ENCODE data around the gene SND1. TPM values are rescaled to one million over a fixed set of nuclear protein-coding genes. Genes with fewer than 3 reads are reported as not detected.

Gene SND1
- total RNA-seq, 1 experiment from 2014 or later: 218 TPM

- no peak overlapping the region for H2BK5ac ChIP-seq (ENCODE audit: insufficient read length, low read length)
- H3K4ac ChIP-seq (ENCODE audit: low read depth, low read length): no peak overlapping the region
- H2BK120ac ChIP-seq (ENCODE audit: low read depth, low read length, poor library complexity, severe bottlenecking): no peak overlapping the region
- no peak overlapping the region for H2AFZ ChIP-seq (ENCODE audit: low read length)
- no peaks in the 10 kb centered on the region for H3K27me3 Mint-ChIP-seq (ENCODE audit: low read depth)
- no peak overlapping the region for H2BK15ac ChIP-seq (ENCODE audit: low read depth, low read length)
- no peaks in the 10 kb centered on the region for H3K9me3 Mint-ChIP-seq
- peaks cover 2 to 13% (median 9%) of the 10 kb centered on the region in 3 experiments; a peak in 5 of 7 replicates for H3K36me3 Mint-ChIP-seq (ENCODE audit: insufficient read depth in 1 of 3, low read depth in 3 of 3)
- H3K27ac Mint-ChIP-seq: no peak overlapping the region
- H4K5ac ChIP-seq (ENCODE audit: insufficient read length, low read depth, low read length): no peak overlapping the region
- no peak overlapping the region for H3K4me2 ChIP-seq (ENCODE audit: insufficient read depth, insufficient read length, low read length)
- no peaks in the 10 kb centered on the region for H3K9me3 ChIP-seq (ENCODE audit: control insufficient read depth, low read depth, low read length)
- no peak overlapping the region for H4K8ac ChIP-seq (replicated peaks; ENCODE audit: insufficient read length, low read depth, low read length)
- no peak overlapping the region for H3K14ac ChIP-seq (ENCODE audit: insufficient read depth, low read length)
- peaks cover 6% of the 10 kb centered on the region; the same call in 1 of the 2 replicates for H3K4me1 ChIP-seq (ENCODE audit: insufficient read depth, low read length)
- no peak overlapping the region for H2BK12ac ChIP-seq (ENCODE audit: insufficient read length, low read depth, low read length)
- no peak overlapping the region for H2BK20ac ChIP-seq (ENCODE audit: low read depth, low read length, poor library complexity, severe bottlenecking)
- H3K27ac ChIP-seq (ENCODE audit: insufficient read length, low read depth, low read length): no peak overlapping the region
- H3K4me3 Mint-ChIP-seq: no peak overlapping the region
- TF ChIP-seq CTCF (conservative IDR thresholded peaks at IDR 0.05): no peak
- WGBS (ENCODE audit: extremely low coverage, insufficient read length, low lambda C conversion rate): no CpG with 5 or more reads among the region's 2 CpGs
- H2AK5ac ChIP-seq (ENCODE audit: insufficient read length, low read length): no peak overlapping the region
- no peak for DNase-seq
- peaks cover 26 to 34% of the 10 kb centered on the region in 2 experiments for H3K4me1 Mint-ChIP-seq
- no peak overlapping the region for H3K9ac ChIP-seq (ENCODE audit: extremely low read depth, insufficient read length, low read length)
- no peaks in the 10 kb centered on the region for H4K20me1 ChIP-seq (ENCODE audit: control insufficient read depth, insufficient read depth, insufficient read length)
- H4K91ac ChIP-seq (ENCODE audit: insufficient read length, low read depth, low read length): no peak overlapping the region
- H3K79me2 ChIP-seq (ENCODE audit: insufficient read depth, low read length): no peaks in the 10 kb centered on the region
- no peak overlapping the region for H3K18ac ChIP-seq (ENCODE audit: insufficient read length, low read depth, low read length)
- no peak overlapping the region for H3K23ac ChIP-seq (ENCODE audit: insufficient read length, low read depth, low read length)
- H3K23me2 ChIP-seq (ENCODE audit: insufficient read length, low read depth, low read length, poor library complexity, severe bottlenecking): no peaks in the 10 kb centered on the region
- no peak overlapping the region for H3K56ac ChIP-seq (ENCODE audit: insufficient read length, low read depth, low read length)
- no peak overlapping the region for H3T11ph ChIP-seq (ENCODE audit: low read length)
- no peaks in the 10 kb centered on the region for H3K79me1 ChIP-seq (ENCODE audit: insufficient read depth, low read depth, low read length, poor library complexity, severe bottlenecking)
- H3K27me3 ChIP-seq (ENCODE audit: insufficient read depth, low read length): no peaks in the 10 kb centered on the region
Measured at GRCh38 chr7:127948312-127948711, 296.3 kb downstream of the SND1 start.

Measured in H9 (cell line).